Measurements from ENCODE around the gene ARID3B. TPM values are rescaled to one million over a fixed set of nuclear protein-coding genes. Genes with fewer than 3 reads are reported as not detected.
A peak's percentile ranks its signal among the peaks of the same experiment; 100 is the strongest.
"Not testable (repeated sequence)": the region's sequence is repeated elsewhere in the genome, so short reads cannot be mapped to it uniquely, and the experiment has no call there.

The ARID3B gene
- total RNA-seq (10 to 100 TPM; 37.4 to 42.6 TPM), total RNA-seq (48.5 to 65.8 reads per million in 2 donors)

GRCh38 chr15:74540761-74541493 is at the start of gene ARID3B:
ARID3B (plus strand) TSS chr15:74541220; CDS start chr15:74543937, 2,717 bp downstream.
- Mint-ChIP-seq H3K4me3 (peak within 1 kb of the TSS; percentile 99), H3K36me3 (ENCODE audit: low read depth) (peaks cover 3% of the 10 kb centered on the region), H3K4me1 (peaks cover 45% of the 10 kb centered on the region), H3K27ac (peak within 1 kb of the TSS; percentile 98), H3K27me3 (no peaks in the 10 kb centered on the region)
- DNase-seq (peak; percentile 76 to 93 (median 92)), ATAC-seq (peak; percentile 89)
- no peaks in the 10 kb centered on the region for H3K9me3 ChIP-seq (ENCODE audit: control insufficient read depth, low read length, poor library complexity, severe bottlenecking)

GRCh38 chr15:74496648-74497047 is 44.4 kb upstream of the ARID3B start:
- Mint-ChIP-seq H3K4me3 (no peak overlapping the region), H3K27me3 (no peaks in the 10 kb centered on the region), H3K36me3 (ENCODE audit: low read depth) (no peaks in the 10 kb centered on the region), H3K4me1 (no peaks in the 10 kb centered on the region), H3K27ac (no peak overlapping the region)
- H3K9me3 ChIP-seq (ENCODE audit: control insufficient read depth, low read length, poor library complexity, severe bottlenecking), result no peaks in the 10 kb centered on the region
- ATAC-seq, result no peak
- DNase-seq, result no peak

DNA sequence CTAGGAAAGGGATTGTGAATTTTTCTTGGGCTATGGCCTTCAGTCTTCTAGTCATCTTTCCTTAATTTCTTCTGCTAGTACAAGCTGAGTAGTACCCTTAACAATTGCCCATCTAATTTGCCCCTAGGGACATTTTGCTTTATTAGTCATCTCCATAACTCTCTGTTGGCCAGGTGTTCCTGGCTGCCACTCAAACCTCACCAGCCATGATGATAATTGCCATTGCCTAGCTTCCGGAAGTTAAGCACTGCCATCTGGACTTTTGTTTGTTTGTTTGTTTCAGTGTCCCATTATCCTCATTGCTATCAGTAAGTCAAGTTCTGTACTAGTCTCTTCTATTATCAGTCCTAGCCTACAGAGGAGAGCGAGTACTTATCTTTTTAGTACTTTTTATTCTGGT is 43.4 kb upstream of the ARID3B start:
- H3K4me1 Mint-ChIP-seq, result peaks cover 2% of the 10 kb centered on the region
- H3K4me3 Mint-ChIP-seq, result no peak overlapping the region
- H3K36me3 Mint-ChIP-seq (ENCODE audit: low read depth), result peaks cover 5% of the 10 kb centered on the region
- ATAC-seq (no peak), DNase-seq (no peak)
- no peaks in the 10 kb centered on the region for H3K9me3 ChIP-seq (ENCODE audit: control insufficient read depth, low read length, poor library complexity, severe bottlenecking)
- no peaks in the 10 kb centered on the region for H3K27me3 Mint-ChIP-seq
- no peak overlapping the region for H3K27ac Mint-ChIP-seq

GRCh38 chr15:74499366-74499765 is 41.7 kb upstream of the ARID3B start:
- Mint-ChIP-seq H3K27ac (no peak overlapping the region), H3K27me3 (no peaks in the 10 kb centered on the region), H3K4me1 (peaks cover 2% of the 10 kb centered on the region), H3K4me3 (no peak overlapping the region), H3K36me3 (ENCODE audit: low read depth) (peaks cover 8% of the 10 kb centered on the region)
- no peak for ATAC-seq
- no peak for DNase-seq
- H3K9me3 ChIP-seq (ENCODE audit: control insufficient read depth, low read length, poor library complexity, severe bottlenecking), result no peaks in the 10 kb centered on the region

DNA sequence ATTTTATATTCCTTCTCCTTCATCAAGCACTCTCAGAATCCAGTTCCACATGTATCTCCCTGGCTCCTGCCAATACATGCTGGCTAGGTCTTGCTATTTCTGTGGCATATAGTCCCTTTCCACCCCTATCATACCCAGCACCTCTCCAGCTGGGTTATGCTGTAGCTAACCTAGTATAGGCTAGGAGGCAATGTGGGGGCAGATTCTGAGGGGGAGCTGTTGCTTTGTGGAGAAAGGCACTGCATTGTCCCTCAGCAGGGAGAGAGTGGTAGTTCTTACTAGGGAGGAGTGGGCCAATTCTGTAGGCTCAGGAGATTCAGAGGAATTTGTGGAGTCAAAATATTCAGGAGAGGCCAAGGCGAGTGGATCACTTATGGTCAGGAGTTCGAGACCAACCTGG is 40.6 kb upstream of the ARID3B start:
- H3K4me3 Mint-ChIP-seq, result no peak overlapping the region
- H3K9me3 ChIP-seq (ENCODE audit: control insufficient read depth, low read length, poor library complexity, severe bottlenecking), result no peaks in the 10 kb centered on the region
- DNase-seq (no peak), ATAC-seq (no peak)
- no peak overlapping the region for H3K27ac Mint-ChIP-seq
- H3K36me3 Mint-ChIP-seq (ENCODE audit: low read depth), result peaks cover 8% of the 10 kb centered on the region
- peaks cover 4% of the 10 kb centered on the region for H3K4me1 Mint-ChIP-seq
- no peaks in the 10 kb centered on the region for H3K27me3 Mint-ChIP-seq

- Mint-ChIP-seq H3K27ac (no peak overlapping the region), H3K27me3 (no peaks in the 10 kb centered on the region), H3K4me1 (peaks cover 4% of the 10 kb centered on the region), H3K4me3 (no peak overlapping the region), H3K36me3 (ENCODE audit: low read depth) (peaks cover 12% of the 10 kb centered on the region)
- ATAC-seq, result no peak
- no peaks in the 10 kb centered on the region for H3K9me3 ChIP-seq (ENCODE audit: control insufficient read depth, low read length, poor library complexity, severe bottlenecking)
- DNase-seq, result no peak
Observed at GRCh38 chr15:74502301-74502700, 38.7 kb upstream of the ARID3B start.

- Mint-ChIP-seq H3K27me3 (no peaks in the 10 kb centered on the region), H3K27ac (no peak overlapping the region), H3K4me1 (peaks cover 4% of the 10 kb centered on the region), H3K4me3 (no peak overlapping the region), H3K36me3 (ENCODE audit: low read depth) (peaks cover 12% of the 10 kb centered on the region)
- DNase-seq, result no peak
- no peak for ATAC-seq
- H3K9me3 ChIP-seq (ENCODE audit: control insufficient read depth, low read length, poor library complexity, severe bottlenecking), result no peaks in the 10 kb centered on the region
Observed at GRCh38 chr15:74504418-74504817, 36.6 kb upstream of the ARID3B start.

DNA sequence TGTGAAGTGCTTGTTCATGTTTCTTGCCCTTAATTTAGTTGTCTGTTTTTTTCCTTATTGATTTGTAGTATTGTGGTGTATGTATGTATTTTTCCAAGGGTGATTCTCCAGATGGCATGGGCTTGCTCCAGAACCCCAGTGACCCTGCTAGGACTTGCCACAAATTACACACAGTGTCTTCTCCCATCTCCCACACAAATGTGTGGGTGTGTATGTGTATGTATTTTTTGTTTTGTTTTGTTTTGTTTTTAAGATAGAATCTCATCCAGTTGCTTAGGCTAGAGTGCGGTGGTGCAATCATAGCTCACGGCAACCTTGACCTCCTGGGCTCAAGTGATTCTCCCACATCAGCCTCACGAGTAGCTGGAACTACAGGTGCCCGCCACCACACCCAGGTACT is 36.2 kb upstream of the ARID3B start:
- no peaks in the 10 kb centered on the region for H3K9me3 ChIP-seq (ENCODE audit: control insufficient read depth, low read length, poor library complexity, severe bottlenecking)
- H3K27me3 Mint-ChIP-seq, result no peaks in the 10 kb centered on the region
- ATAC-seq (no peak), DNase-seq (no peak)
- no peak overlapping the region for H3K27ac Mint-ChIP-seq
- H3K4me1 Mint-ChIP-seq, result peaks cover 4% of the 10 kb centered on the region
- peaks cover 12% of the 10 kb centered on the region for H3K36me3 Mint-ChIP-seq (ENCODE audit: low read depth)
- no peak overlapping the region for H3K4me3 Mint-ChIP-seq

- peak overlapping the region; percentile 37 for H3K27ac Mint-ChIP-seq
- H3K9me3 ChIP-seq (ENCODE audit: control insufficient read depth, low read length, poor library complexity, severe bottlenecking), result no peaks in the 10 kb centered on the region
- no peak overlapping the region for H3K4me3 Mint-ChIP-seq
- H3K36me3 Mint-ChIP-seq (ENCODE audit: low read depth), result peaks cover 12% of the 10 kb centered on the region
- DNase-seq, result no peak
- no peak for ATAC-seq
- peaks cover 4% of the 10 kb centered on the region for H3K4me1 Mint-ChIP-seq
- H3K27me3 Mint-ChIP-seq, result no peaks in the 10 kb centered on the region
Observed at GRCh38 chr15:74505837-74506514, 35.0 kb upstream of the ARID3B start.

- peaks cover 4% of the 10 kb centered on the region for H3K4me1 Mint-ChIP-seq
- H3K27ac Mint-ChIP-seq, result peak overlapping the region; percentile 37
- H3K9me3 ChIP-seq (ENCODE audit: control insufficient read depth, low read length, poor library complexity, severe bottlenecking), result no peaks in the 10 kb centered on the region
- H3K4me3 Mint-ChIP-seq, result no peak overlapping the region
- ATAC-seq (no peak), DNase-seq (no peak)
- peaks cover 12% of the 10 kb centered on the region for H3K36me3 Mint-ChIP-seq (ENCODE audit: low read depth)
- no peaks in the 10 kb centered on the region for H3K27me3 Mint-ChIP-seq
Observed at GRCh38 chr15:74506515-74506840, 34.5 kb upstream of the ARID3B start.

DNA sequence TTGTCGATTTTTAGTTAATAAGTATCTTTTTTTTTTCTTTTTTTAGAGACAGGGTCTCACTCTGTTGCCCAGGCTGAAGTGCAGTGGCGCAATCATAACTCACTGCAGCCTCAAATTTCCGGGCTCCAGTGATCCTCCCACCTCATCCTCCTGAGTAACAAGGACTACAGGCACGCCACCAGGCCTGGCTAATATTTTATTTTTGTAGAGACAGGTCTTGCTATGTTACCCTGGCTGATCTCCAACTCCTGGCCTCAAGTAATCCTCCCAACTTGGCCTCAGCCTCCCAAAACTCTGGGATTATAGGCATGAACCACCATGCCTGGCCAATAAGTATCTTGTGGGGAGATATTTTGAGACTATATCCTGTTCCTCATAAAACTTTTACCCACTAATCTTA is 29.4 kb upstream of the ARID3B start:
- H3K4me3 Mint-ChIP-seq, result no peak overlapping the region
- ATAC-seq (no peak), DNase-seq (no peak)
- H3K27ac Mint-ChIP-seq, result no peak overlapping the region
- no peaks in the 10 kb centered on the region for H3K27me3 Mint-ChIP-seq
- H3K9me3 ChIP-seq (ENCODE audit: control insufficient read depth, low read length, poor library complexity, severe bottlenecking), result no peaks in the 10 kb centered on the region
- H3K36me3 Mint-ChIP-seq (ENCODE audit: low read depth), result no peaks in the 10 kb centered on the region
- peaks cover 9% of the 10 kb centered on the region for H3K4me1 Mint-ChIP-seq

GRCh38 chr15:74514059-74514458 is 27.0 kb upstream of the ARID3B start:
- H3K4me3 Mint-ChIP-seq; H3K36me3 Mint-ChIP-seq (ENCODE audit: low read depth); H3K27me3 Mint-ChIP-seq; ATAC-seq; H3K9me3 ChIP-seq (ENCODE audit: control insufficient read depth, low read length, poor library complexity, severe bottlenecking); H3K4me1 Mint-ChIP-seq; DNase-seq: not testable (repeated sequence)
- H3K27ac Mint-ChIP-seq, result peak overlapping the region; percentile 6

DNA sequence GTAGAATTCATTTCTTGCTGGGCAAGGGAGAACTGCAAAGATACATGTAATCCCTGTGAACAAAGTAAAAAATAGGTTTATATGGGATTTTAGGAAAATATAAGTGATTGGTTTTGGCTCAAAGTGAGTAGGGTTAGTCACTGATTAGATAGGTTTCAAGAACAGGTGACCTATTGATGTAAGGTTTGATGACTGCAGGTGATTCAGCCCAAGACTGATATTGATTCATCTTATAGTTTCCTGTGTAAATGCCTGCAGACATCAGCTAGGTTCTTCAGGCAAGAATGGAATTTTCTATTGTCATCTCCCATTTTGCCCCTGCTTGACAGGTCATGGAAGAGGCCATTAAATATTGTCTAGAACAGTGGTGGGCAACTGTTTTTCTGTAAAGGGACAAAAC is 23.9 kb upstream of the ARID3B start:
- no peak overlapping the region for H3K4me3 Mint-ChIP-seq
- no peak overlapping the region for H3K27ac Mint-ChIP-seq
- H3K9me3 ChIP-seq (ENCODE audit: control insufficient read depth, low read length, poor library complexity, severe bottlenecking), result no peaks in the 10 kb centered on the region
- H3K4me1 Mint-ChIP-seq, result peaks cover 6% of the 10 kb centered on the region
- no peak for DNase-seq
- ATAC-seq, result no peak
- H3K36me3 Mint-ChIP-seq (ENCODE audit: low read depth), result no peaks in the 10 kb centered on the region
- no peaks in the 10 kb centered on the region for H3K27me3 Mint-ChIP-seq

- ATAC-seq (no peak), DNase-seq (no peak)
- Mint-ChIP-seq H3K4me1 (no peaks in the 10 kb centered on the region), H3K4me3 (no peak overlapping the region), H3K27ac (no peak overlapping the region), H3K36me3 (ENCODE audit: low read depth) (no peaks in the 10 kb centered on the region), H3K27me3 (no peaks in the 10 kb centered on the region)
- H3K9me3 ChIP-seq (ENCODE audit: control insufficient read depth, low read length, poor library complexity, severe bottlenecking), result no peaks in the 10 kb centered on the region
Observed at GRCh38 chr15:74519311-74519710, 21.7 kb upstream of the ARID3B start.

All from T-helper 17 cell (primary cell).